ENCODE results near the gene FRMD5. TPM values are rescaled to one million over a fixed set of nuclear protein-coding genes. Genes with fewer than 3 reads are reported as not detected.

Gene FRMD5
- polyA plus RNA-seq, 3 donors: not detected

- intact Hi-C loops (cut with micrococcal nuclease): no loop called here
- Histone ChIP-seq H3K4me3 (replicated peaks in 1 of 3; ENCODE audit: low read depth in 2 of 3, low read length in 3 of 3) (no peak overlapping the region), H3K27ac (ENCODE audit: low read depth in 1 of 2, low read length in 2 of 2) (no peak overlapping the region), H3K4me2 (replicated peaks; ENCODE audit: extremely low read depth, low read length, poor library complexity, severe bottlenecking) (no peak overlapping the region), H3K9me3 (replicated peaks in 1 of 2; ENCODE audit: control insufficient read depth in 1 of 2, insufficient read depth in 1 of 2, low read length in 2 of 2) (no peaks in the 10 kb centered on the region), H4K20me1 (ENCODE audit: insufficient read depth, low read length) (no peaks in the 10 kb centered on the region), H3K36me3 (replicated peaks in 1 of 2; ENCODE audit: control insufficient read depth in 1 of 2, insufficient read depth in 2 of 2, low read length in 2 of 2) (no peaks in the 10 kb centered on the region), H3K27me3 (ENCODE audit: control insufficient read depth in 2 of 2, insufficient read depth in 2 of 2, low read length in 2 of 2) (peaks cover 0 to 5% of the 10 kb centered on the region in 2 donors), H3K79me2 (ENCODE audit: insufficient read depth, low read length) (no peaks in the 10 kb centered on the region), H2AFZ (ENCODE audit: insufficient read depth, low read depth, low read length, poor library complexity, severe bottlenecking) (no peak overlapping the region), H3K9ac (ENCODE audit: insufficient read depth, low read length, poor library complexity, severe bottlenecking) (no peak overlapping the region), H3K4me1 (ENCODE audit: control insufficient read depth in 1 of 2, insufficient read depth in 2 of 2, low read length in 2 of 2) (no peaks in the 10 kb centered on the region)
- Mint-ChIP-seq H3K9me3 (peaks cover 0 to 7% (median 1%) of the 10 kb centered on the region in 7 donors), H3K27ac (no peak overlapping the region), H3K27me3 (ENCODE audit: low read depth in 3 of 3) (peaks cover 6 to 10% (median 8%) of the 10 kb centered on the region in 3 donors), H3K4me3 (no peak overlapping the region), H3K36me3 (no peaks in the 10 kb centered on the region), H3K4me1 (no peaks in the 10 kb centered on the region)
- WGBS (ENCODE audit: insufficient coverage): 56% methylated on average over 2 of the region's 3 CpGs
- TF ChIP-seq CTCF (IDR thresholded peaks at IDR 0.05): no peak
- no peak for DNase-seq
Observed at GRCh38 chr15:44034933-44035624, 160.0 kb downstream of the FRMD5 start.

GRCh38 chr15:44034334-44034733 is 160.7 kb downstream of the FRMD5 start:
- H3K9ac ChIP-seq (ENCODE audit: insufficient read depth, low read length, poor library complexity, severe bottlenecking): no peak overlapping the region
- no peaks in the 10 kb centered on the region for H3K36me3 Mint-ChIP-seq
- peaks cover 6 to 10% (median 8%) of the 10 kb centered on the region in 3 donors for H3K27me3 Mint-ChIP-seq (ENCODE audit: low read depth in 3 of 3)
- no peaks in the 10 kb centered on the region for H3K9me3 ChIP-seq (replicated peaks in 1 of 2; ENCODE audit: control insufficient read depth in 1 of 2, insufficient read depth in 1 of 2, low read length in 2 of 2)
- no peaks in the 10 kb centered on the region for H3K36me3 ChIP-seq (replicated peaks in 1 of 2; ENCODE audit: control insufficient read depth in 1 of 2, insufficient read depth in 2 of 2, low read length in 2 of 2)
- H4K20me1 ChIP-seq (ENCODE audit: insufficient read depth, low read length): no peaks in the 10 kb centered on the region
- H3K27ac Mint-ChIP-seq: no peak overlapping the region
- peaks cover 0 to 6% (median 1%) of the 10 kb centered on the region in 7 donors for H3K9me3 Mint-ChIP-seq
- H3K4me3 ChIP-seq (replicated peaks in 1 of 3; ENCODE audit: low read depth in 2 of 3, low read length in 3 of 3): no peak overlapping the region
- intact Hi-C loops (cut with micrococcal nuclease): no loop called here
- no peaks in the 10 kb centered on the region for H3K4me1 ChIP-seq (ENCODE audit: control insufficient read depth in 1 of 2, insufficient read depth in 2 of 2, low read length in 2 of 2)
- no peak overlapping the region for H3K27ac ChIP-seq (ENCODE audit: low read depth in 1 of 2, low read length in 2 of 2)
- no CpG with 5 or more reads among the region's 2 CpGs for WGBS (ENCODE audit: insufficient coverage)
- H3K79me2 ChIP-seq (ENCODE audit: insufficient read depth, low read length): no peaks in the 10 kb centered on the region
- H2AFZ ChIP-seq (ENCODE audit: insufficient read depth, low read depth, low read length, poor library complexity, severe bottlenecking): no peak overlapping the region
- H3K4me3 Mint-ChIP-seq: no peak overlapping the region
- DNase-seq: no peak
- H3K4me2 ChIP-seq (replicated peaks; ENCODE audit: extremely low read depth, low read length, poor library complexity, severe bottlenecking): no peak overlapping the region
- H3K4me1 Mint-ChIP-seq: no peaks in the 10 kb centered on the region
- no peak for TF ChIP-seq CTCF (IDR thresholded peaks at IDR 0.05)
- H3K27me3 ChIP-seq (ENCODE audit: control insufficient read depth in 2 of 2, insufficient read depth in 2 of 2, low read length in 2 of 2): peaks cover 0 to 5% of the 10 kb centered on the region in 2 donors
